ACC112 (cell line): ENCODE data around the gene SYNGR2.

ENCODE experiments used
- H2AFZ ChIP-seq: fragments of 200-600 bp; sonication (generic); one replicate; pipeline ENCODE4 v1.6.0; 2017; ENCODE audit warnings: antibody characterized with exemption, low read length; ENCODE audit not compliant: unreplicated experiment
- H3K27ac ChIP-seq: fragments of 200-600 bp; sonication (generic); 2 replicates; pipeline ENCODE4 v1.5.1; 2014; ENCODE audit warnings: low read depth, mild to moderate bottlenecking, antibody characterized with exemption, low read length, moderate library complexity
- H3K27me3 ChIP-seq: fragments of 200-600 bp; sonication (generic); 2 replicates; pipeline ENCODE4 v1.6.1; 2014; ENCODE audit warnings: mild to moderate bottlenecking, antibody characterized with exemption, low read length, moderate library complexity, mixed read lengths; ENCODE audit not compliant: insufficient read depth
- H3K36me3 ChIP-seq: fragments of 200-600 bp; sonication (generic); 2 replicates; pipeline ENCODE4 v1.6.1; 2016; ENCODE audit warnings: mild to moderate bottlenecking, antibody characterized with exemption, low read length, moderate library complexity, mixed read lengths; ENCODE audit not compliant: insufficient read depth
- H3K4me1 ChIP-seq: fragments of 200-600 bp; sonication (generic); one replicate; pipeline ENCODE4 v1.6.1; 2016; ENCODE audit warnings: low read length, mixed read lengths; ENCODE audit not compliant: insufficient read depth, unreplicated experiment, control insufficient read depth
- H3K4me3 ChIP-seq: fragments of 200-600 bp; sonication (generic); 2 replicates; pipeline ENCODE4 v1.5.1; 2014; ENCODE audit warnings: mild to moderate bottlenecking, low read depth, low read length
- H3K79me2 ChIP-seq: fragments of 200-600 bp; sonication (generic); one replicate; pipeline ENCODE4 v1.6.0; 2016; ENCODE audit warnings: low read length; ENCODE audit not compliant: control insufficient read depth, unreplicated experiment, insufficient read depth

The SYNGR2 gene

GRCh38 chr17:78131172-78132083 is 37.0 kb upstream of the SYNGR2 start:
- H3K79me2 ChIP-seq, result no peaks in the 10 kb centered on the region
- no peak overlapping the region for H3K27ac ChIP-seq
- no peak overlapping the region for H2AFZ ChIP-seq
- no peaks in the 10 kb centered on the region for H3K4me1 ChIP-seq
- no peaks in the 10 kb centered on the region for H3K36me3 ChIP-seq
- H3K27me3 ChIP-seq, result peaks cover 26% of the 10 kb centered on the region; the same call in 1 of the 2 replicates
- no peak overlapping the region for H3K4me3 ChIP-seq

DNA sequence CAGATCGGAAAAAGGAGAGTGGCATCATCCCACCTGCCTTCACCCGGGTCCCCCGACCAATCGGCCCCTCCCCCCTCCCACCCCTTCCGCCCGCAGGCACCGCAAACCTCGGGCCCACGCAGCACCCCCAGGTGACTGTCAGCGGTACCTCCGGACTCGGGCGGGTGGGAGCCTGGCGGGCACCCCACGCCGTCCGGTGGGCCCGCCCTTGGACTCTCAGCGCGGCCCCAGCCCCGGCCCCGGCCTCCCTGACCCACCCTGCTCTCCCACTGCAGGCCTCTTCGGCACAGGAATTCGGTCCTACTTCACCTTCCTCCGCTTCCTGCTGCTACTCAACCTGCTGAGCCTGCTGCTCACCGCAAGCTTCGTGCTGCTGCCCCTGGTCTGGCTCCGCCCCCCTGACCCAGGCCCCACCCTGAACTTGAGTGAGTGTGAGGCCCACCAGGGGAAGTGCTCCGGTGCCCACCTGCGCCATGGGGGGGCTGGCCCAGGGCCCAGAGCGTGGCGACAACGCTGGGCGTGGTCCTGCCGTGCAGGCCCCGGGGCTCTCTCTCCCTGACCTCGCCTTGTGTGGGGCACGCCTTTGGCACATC is 36.2 kb upstream of the SYNGR2 start:
- no peak overlapping the region for H3K4me3 ChIP-seq
- no peak overlapping the region for H2AFZ ChIP-seq
- no peak overlapping the region for H3K27ac ChIP-seq
- no peaks in the 10 kb centered on the region for H3K79me2 ChIP-seq
- peaks cover 26% of the 10 kb centered on the region; the same call in 1 of the 2 replicates for H3K27me3 ChIP-seq
- H3K4me1 ChIP-seq, result no peaks in the 10 kb centered on the region
- H3K36me3 ChIP-seq, result no peaks in the 10 kb centered on the region

DNA sequence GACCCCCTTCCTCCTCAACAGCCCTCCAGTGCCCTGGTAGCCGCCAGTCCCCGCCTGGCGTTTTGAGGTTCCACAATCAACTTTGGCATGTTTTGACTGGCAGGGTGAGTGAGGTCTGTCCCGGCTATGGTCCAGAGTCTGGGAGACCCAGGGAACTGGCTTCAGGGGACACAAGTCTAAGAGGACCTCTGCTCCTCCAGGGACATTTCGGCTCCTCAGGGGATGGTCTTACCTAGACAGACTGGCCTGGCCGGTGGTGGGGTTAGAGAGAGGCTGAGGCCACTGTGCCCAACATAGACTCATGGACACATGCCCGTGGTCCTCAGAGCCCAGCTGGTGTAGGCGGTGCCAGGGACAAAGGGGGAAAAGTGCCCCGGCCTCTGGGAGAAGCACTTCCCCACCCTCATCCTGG is 35.6 kb upstream of the SYNGR2 start:
- H2AFZ ChIP-seq, result no peak overlapping the region
- no peak overlapping the region for H3K27ac ChIP-seq
- no peaks in the 10 kb centered on the region for H3K79me2 ChIP-seq
- no peaks in the 10 kb centered on the region for H3K36me3 ChIP-seq
- peaks cover 22% of the 10 kb centered on the region; the same call in 1 of the 2 replicates for H3K27me3 ChIP-seq
- no peak overlapping the region for H3K4me3 ChIP-seq
- H3K4me1 ChIP-seq, result no peaks in the 10 kb centered on the region

GRCh38 chr17:78133179-78133951 is 35.0 kb upstream of the SYNGR2 start:
- no peak overlapping the region for H3K27ac ChIP-seq
- H3K27me3 ChIP-seq, result peaks cover 19% of the 10 kb centered on the region; the same call in 1 of the 2 replicates
- no peak overlapping the region for H2AFZ ChIP-seq
- H3K4me1 ChIP-seq, result no peaks in the 10 kb centered on the region
- H3K4me3 ChIP-seq, result no peak overlapping the region
- no peaks in the 10 kb centered on the region for H3K79me2 ChIP-seq
- no peaks in the 10 kb centered on the region for H3K36me3 ChIP-seq

GRCh38 chr17:78133971-78134898 is 34.1 kb upstream of the SYNGR2 start:
- Histone ChIP-seq H3K36me3 (no peaks in the 10 kb centered on the region), H3K27ac (no peak overlapping the region), H3K4me3 (no peak overlapping the region), H3K79me2 (no peaks in the 10 kb centered on the region), H2AFZ (no peak overlapping the region), H3K27me3 (peaks cover 19% of the 10 kb centered on the region; the same call in 1 of the 2 replicates), H3K4me1 (no peaks in the 10 kb centered on the region)

- Histone ChIP-seq H3K27ac (no peak overlapping the region), H3K4me3 (no peak overlapping the region), H3K27me3 (peaks cover 19% of the 10 kb centered on the region; the same call in 1 of the 2 replicates), H3K4me1 (no peaks in the 10 kb centered on the region), H3K79me2 (no peaks in the 10 kb centered on the region), H2AFZ (no peak overlapping the region), H3K36me3 (no peaks in the 10 kb centered on the region)
Observed at GRCh38 chr17:78134899-78135385, 33.4 kb upstream of the SYNGR2 start.

DNA sequence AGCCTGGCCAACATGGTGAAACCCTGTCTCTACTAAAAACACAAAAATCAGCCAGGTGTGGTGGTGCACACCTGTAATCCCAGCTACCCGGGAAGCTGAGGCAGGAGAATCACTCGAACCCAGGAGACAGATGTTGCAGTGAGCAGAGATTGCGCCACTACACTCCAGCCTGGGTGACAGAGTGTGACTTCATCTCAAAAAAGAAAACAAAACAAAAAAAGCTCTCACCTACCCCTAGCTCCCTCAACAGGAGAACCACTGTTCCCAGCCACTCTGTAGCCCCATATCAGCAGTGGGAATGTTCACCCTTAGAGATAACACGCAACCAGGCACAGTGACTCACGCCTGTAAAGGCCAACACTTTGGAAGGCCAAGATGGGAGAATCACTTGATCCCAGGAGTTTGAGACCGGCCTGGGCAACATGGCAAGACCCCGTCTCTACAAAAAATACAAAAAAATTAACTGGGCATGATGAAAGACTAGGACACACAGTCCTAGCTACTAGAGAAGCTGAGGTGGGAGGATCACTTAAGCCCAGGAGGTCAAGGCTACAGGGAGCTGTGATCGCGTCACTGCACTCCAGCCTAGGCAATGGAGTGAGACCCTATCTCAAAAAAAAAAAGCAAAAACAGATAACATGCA is 32.4 kb upstream of the SYNGR2 start:
- no peaks in the 10 kb centered on the region for H3K79me2 ChIP-seq

GRCh38 chr17:78137392-78138203 is 30.8 kb upstream of the SYNGR2 start:
- Histone ChIP-seq H3K27me3 (0 out of 2 replicates have a peak, but pooled peaks cover 5% of the 10 kb centered on the region), H3K79me2 (no peaks in the 10 kb centered on the region), H3K4me3 (no peak overlapping the region), H3K4me1 (peaks cover 3% of the 10 kb centered on the region), H3K27ac (no peak overlapping the region), H3K36me3 (no peaks in the 10 kb centered on the region), H2AFZ (no peak overlapping the region)

More for the DNA sequence above, 32.4 kb upstream of the SYNGR2 start:
- Histone ChIP-seq H3K27me3 (peaks cover 14% of the 10 kb centered on the region; the same call in 1 of the 2 replicates), H3K4me3 (no peak overlapping the region), H3K4me1 (no peaks in the 10 kb centered on the region), H3K36me3 (no peaks in the 10 kb centered on the region), H3K27ac (no peak overlapping the region), H2AFZ (no peak overlapping the region)
